Measurements from ENCODE around the gene NDUFA12.
"Not testable (repeated sequence)": the region's sequence is repeated elsewhere in the genome, so short reads cannot be mapped to it uniquely, and the experiment has no call there.

The NDUFA12 gene

DNA sequence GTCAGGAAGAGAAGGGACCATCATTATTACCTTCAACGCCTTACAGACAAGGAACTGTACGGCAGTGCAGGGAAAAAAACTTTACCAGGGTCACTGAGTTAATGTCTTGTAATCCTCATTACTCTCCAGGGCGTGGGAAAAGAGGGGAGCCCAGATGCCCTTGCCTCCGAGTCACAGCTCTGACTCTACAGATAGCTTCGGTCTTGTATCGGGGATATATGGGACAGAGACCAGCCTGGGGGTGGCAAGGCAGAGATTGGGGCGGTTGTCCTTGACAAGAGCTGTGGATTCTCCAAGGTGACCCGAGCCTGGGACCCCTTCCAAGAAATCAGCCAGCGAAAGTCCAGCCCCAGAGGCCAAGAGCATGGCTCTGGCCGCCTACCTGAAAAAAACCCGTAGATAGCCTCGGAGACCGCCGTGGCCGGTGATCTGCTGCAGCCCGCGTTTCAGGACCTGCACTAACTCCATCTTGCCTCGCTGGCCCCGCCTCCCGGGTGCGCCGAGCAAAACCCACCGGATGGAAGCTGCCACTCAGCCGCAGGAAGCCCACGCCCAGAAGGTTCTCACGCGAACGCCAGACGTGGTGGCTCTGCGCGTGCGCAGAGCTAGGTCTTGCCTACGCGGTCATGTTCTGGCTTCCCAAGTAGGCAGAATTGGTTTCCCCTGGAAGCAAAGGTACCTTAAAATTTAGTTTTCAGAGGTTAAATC lies at the start of gene NDUFA12:
Gene NDUFA12 (minus strand): TSS at position 485 of the 708 bp plus-strand sequence. CDS start 17 bp downstream, at position 468.
- peak; percentile 82 to 98 for DNase-seq

DNA sequence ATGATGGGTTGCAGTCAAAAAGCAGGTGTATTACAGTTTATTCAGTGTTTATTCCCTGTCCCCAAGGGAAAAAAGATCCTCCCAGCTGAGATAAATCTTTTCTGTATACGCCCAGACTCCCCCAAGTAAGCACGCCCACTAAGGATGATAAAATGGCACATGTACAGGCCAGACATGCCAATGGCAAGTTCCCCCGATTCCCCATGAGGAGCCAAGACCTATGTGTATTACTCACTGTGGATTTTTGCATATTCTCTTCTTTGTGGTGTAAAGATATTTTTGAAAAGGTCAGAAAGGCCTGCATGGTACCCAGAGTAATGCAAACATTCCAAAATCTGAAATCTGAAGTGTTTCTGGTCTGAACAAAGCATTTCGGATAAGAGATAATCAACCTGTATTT lies 47.7 kb upstream of the NDUFA12 start:
- DNase-seq = no peak

DNA sequence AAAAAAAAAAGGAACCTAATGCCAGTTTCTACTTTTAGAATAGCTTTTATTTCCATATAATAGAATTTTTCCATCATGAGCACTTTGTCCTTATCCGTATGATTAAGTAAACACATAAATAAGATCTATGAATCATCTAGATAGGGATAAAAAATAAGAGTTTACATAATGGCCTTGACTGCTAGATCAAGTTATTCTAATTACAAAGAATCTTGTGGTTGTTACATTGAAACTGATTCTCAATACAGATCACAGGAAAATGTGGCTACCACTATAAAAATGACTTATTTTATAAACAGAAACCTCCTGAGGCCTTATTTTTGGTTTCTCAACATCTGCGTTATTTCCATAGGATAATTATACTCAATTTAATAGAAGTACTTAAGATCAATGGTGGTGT lies 34.4 kb upstream of the NDUFA12 start:
- no peak for DNase-seq

GRCh38 chr12:95034750-95035149 lies 31.3 kb upstream of the NDUFA12 start:
- DNase-seq = no peak

- no peak for DNase-seq
Observed at GRCh38 chr12:95022477-95022876, 19.0 kb upstream of the NDUFA12 start.

DNA sequence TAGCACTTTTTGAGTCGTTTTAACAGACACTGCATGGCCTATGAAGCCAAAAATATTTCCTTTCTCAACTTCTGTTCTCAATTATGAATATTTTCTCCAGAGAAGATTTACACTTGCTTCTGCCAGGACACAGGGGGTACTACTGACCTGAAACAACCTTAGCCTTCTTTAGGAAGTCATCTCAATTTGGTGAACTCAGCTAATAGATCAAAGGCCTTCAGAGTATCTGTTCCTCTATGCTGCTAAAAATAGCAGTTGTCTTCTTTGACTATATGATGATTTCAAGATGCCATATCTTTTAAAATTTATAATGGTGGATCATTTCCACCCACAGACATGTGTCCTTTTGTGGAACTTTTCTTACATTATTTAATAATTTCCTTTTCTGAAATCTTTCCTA lies 14.0 kb upstream of the NDUFA12 start:
- no peak for DNase-seq

DNA sequence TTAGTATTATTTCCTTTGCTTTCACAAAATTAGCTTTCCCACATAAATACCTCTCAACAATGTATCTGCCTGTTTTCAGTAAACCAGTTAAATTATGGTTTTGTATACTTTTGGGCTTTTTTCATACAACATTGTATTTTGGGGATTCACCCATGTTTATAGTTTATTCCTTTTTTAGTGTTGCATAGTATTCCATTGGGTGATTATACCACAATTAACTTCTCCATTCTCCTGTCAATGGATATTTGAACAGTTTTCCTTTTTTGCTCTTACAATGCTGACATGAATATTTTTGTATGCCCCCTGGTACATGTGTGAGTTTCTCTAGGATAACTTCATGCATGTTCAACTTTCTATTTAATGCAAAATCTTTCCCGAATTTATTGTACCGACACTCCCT lies 12.6 kb upstream of the NDUFA12 start:
- no peak for DNase-seq

- no peak for DNase-seq
Observed at GRCh38 chr12:95014554-95014953, 11.1 kb upstream of the NDUFA12 start.

DNA sequence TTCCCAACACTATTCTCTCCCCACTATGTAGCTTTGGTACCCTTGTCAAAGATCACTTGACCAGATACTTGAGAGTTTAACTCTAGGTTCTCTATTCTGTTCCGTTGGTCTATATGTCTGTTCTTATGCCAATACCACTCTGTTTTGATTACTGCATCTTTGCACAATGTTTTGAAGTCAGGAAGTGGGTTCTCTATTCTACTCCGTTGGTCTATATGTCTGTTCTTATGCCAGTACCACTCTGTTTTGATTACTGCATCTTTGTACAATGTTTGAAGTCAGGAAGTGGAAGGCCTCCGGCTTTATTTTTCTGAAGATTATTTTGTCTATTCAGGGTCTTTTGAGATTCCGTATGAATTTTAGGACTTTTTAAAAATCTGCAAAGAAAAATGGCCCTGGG lies 2.7 kb upstream of the NDUFA12 start:
- DNase-seq = no peak

DNA sequence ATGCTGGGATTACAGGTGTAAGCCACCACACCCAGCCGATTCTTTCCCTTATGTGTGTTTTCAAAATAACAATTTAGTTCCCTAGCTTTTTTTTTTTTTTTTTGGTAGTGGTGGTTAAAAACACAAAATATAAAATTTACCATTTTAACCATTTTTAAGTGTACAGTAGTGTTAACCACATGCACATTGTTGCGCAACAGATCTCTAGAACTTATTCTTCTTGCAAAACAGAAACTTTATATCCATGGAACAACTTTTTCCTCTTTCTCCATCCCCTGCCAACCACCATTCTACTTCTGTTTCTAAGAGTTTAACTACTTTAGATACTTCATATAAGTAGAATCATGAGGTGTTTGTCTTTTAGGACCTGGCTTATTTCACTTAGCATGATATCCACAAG lies 1.1 kb upstream of the NDUFA12 start:
- DNase-seq = no peak

- DNase-seq = no peak
Observed at GRCh38 chr12:95003921-95004272, 400 bp upstream of the NDUFA12 start.

DNA sequence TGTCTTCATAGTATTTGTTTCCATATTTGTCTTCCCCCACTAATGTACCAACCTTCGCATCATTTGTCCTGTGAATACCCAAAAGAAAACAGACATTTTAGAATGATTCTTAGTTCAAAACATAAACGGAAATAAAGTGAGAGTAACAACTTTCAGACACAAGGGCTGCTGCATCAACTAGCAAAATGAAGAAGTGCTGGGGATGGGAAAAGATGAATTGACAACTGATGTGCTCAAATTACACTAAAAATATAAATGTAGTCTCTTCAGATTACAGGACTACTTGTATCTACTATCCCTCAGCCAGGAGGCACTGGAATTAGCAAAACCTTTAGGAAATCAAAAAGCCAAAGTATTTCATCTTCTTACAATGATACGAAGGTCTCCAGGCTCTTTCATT lies 743 bp downstream of the NDUFA12 start:
- DNase-seq = no peak

GRCh38 chr12:94998326-94998725 lies 5.2 kb downstream of the NDUFA12 start:
- no peak for DNase-seq

DNA sequence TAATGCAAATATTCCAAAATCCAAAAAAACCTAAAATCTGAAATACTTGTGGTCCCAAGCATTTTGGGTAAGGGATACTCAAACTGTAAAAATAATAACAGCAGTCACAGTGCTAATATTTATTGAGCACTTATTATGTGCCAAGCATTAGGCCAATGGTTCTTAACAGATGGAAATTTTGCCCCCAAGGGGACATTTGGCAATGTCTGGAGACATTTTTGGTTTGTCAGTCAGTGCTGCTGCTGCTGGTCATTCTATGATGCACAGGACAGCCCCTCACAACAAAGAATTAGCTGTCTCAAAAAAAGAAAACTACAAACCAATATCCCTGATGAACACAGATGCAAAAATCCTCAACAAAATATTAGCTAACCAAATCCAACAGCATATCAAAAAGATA lies 5.8 kb downstream of the NDUFA12 start:
- DNase-seq = no peak

- DNase-seq = no peak
Observed at GRCh38 chr12:94997061-94997460, 6.4 kb downstream of the NDUFA12 start.

DNA sequence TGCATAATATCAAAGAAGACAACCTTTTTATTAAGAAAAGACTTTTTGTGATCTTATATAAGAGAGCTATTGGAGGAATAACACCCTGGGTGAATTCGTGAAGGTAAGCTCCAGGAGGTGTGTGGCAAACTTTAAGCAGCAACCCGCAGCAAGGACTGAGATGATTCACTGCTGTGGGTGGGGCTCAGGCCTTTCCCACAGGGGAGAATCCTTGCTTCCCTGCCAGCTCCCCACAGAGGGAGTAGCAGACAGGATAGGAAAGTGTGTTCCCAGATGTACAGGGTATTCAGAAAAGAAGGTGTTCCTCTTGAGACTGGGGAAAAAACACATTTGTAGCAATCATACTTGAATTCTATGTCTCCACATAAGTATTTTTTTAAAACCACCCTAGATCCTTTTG lies 9.2 kb downstream of the NDUFA12 start:
- no peak for DNase-seq

- DNase-seq = not testable (repeated sequence)
Observed at GRCh38 chr12:94993855-94994254, 9.6 kb downstream of the NDUFA12 start.

DNA sequence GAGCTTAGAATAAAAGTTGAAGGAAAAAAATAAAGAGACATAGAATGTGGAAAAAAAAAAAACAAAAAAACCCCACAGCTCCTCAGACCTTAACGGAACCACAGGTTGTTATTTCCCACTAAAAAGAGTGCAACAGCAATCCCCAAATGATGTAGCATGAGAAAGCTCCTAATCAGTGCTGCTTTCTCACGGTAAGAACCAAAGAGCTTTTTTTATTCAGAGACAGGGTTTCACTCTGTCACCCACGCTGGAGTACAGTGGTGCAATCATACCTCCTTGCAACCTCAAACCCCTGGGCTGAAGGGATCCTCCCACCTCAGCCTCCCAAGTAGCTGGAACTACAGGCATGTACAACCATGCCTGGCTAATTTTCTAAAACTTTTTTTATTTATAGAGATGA lies 13.3 kb downstream of the NDUFA12 start:
- DNase-seq = no peak

DNA sequence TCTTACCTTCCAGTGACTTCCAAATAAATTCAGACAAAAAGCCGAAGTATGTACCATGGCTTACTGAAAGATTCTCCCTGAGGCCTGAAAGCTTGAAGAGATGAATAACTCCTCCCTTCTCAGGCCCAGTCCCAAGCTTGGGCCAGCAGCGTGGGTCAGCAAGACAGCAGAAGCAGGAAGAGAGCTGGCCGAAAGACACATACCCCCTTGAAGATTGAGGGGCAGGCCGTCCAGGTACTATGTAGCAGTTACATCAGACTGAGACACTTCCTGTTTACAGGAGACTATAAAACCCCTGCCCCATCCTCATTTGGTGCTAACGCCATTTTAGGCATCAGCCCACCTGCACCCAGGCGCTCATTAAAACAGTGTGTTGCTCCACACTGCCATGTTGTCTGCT lies 15.0 kb downstream of the NDUFA12 start:
- DNase-seq = no peak

DNA sequence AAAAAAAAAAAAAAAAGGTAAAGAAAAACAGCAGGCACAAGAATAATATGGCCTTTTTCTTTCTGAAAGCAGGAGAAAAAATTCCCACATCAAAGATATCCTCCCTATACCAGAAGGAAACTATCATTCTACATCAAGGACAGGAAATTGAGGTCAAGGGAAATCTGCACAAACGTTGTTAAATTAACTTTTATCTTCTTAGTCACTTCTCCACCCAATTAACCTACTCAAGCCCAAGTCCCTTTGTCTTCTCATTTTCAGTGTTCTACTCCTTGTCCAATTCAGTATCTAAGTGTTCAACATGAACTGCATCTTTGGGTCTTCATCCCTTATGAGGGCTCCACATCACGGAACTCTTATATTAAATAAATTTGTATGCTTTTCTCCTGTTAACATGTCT lies 15.7 kb downstream of the NDUFA12 start:
- no peak for DNase-seq

DNA sequence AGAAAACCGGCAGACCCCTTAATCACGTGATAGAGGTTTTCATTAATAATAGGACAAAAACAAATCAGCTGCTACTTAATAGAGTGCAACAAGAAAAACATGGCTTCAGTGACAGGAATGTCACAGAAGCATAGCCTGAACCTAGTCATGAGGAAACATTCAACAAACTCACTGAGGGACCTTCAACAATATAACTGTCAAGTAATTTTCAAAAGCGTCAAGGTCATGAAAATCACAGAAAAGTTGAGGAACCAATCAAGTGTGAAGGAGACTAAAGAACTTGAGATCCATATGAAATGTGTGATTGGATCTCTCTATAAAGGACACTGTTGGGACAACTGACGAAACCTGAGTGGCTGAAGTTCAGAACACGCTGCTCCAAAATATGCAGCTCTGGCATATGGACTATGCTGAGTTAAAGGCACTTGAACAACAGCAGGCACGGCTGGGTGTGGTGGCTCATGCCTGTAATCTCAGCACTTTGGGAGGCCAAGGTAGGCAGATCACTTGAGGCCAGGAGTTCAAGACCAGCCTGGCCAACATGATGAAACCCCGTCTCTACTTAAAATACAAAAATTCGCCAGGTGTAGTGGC lies 16.3 kb downstream of the NDUFA12 start:
- DNase-seq = no peak

GRCh38 chr12:94985099-94985498 lies 18.4 kb downstream of the NDUFA12 start:
- not testable (repeated sequence) for DNase-seq

DNA sequence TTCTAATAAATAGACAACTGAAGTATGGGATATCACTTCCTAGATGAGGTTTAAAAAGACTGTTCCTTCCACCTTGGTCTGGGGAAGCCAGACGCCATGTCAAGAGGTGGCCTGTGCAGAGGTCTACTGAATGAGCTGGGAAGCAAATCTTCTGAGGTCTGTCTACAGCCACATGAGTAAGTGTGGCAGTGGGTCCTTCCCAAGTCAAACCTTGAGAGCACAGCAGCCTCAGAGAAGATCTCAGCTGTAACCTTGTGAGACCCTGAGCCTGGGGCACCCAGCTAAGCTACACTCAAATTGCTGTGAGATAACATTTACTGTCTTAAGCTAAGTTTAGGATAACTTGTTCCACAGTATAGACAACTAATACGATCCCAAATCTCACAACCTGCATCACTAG lies 20.2 kb downstream of the NDUFA12 start:
- DNase-seq = no peak

GRCh38 chr12:94982456-94982855 lies 21.0 kb downstream of the NDUFA12 start:
- no peak for DNase-seq

- DNase-seq = peak in 1 of 2 experiments; percentile 3
Observed at GRCh38 chr12:94980577-94980976, 22.9 kb downstream of the NDUFA12 start.
